Progenitor cell of endocrine pancreas (in vitro differentiated cells): ENCODE measurements around the gene ZNF532. TPM values are rescaled to one million over a fixed set of nuclear protein-coding genes. Genes with fewer than 3 reads are reported as not detected.
"Not testable (repeated sequence)": the region's sequence is repeated elsewhere in the genome, so short reads cannot be mapped to it uniquely, and the experiment has no call there.

Source experiments
- DNase-seq: peaks from one replicate; pipeline ENCODE4 v3.0.0; 2021; ENCODE audit warnings: low spot score; ENCODE audit not compliant: unreplicated experiment
- H3K27ac Mint-ChIP-seq: 2 replicates; pipeline ENCODE4 v1.8.0; 2021; ENCODE audit warnings: mild to moderate bottlenecking, moderate library complexity, mixed read lengths
- H3K27me3 Mint-ChIP-seq: 2 replicates; pipeline ENCODE4 v1.8.0; 2021; ENCODE audit warnings: mixed read lengths
- H3K36me3 Mint-ChIP-seq: 2 replicates; pipeline ENCODE4 v1.8.0; 2022; ENCODE audit warnings: mixed read lengths; ENCODE audit not compliant: insufficient read depth
- H3K4me1 Mint-ChIP-seq: 2 replicates; pipeline ENCODE4 v1.8.0; 2021; ENCODE audit warnings: low read depth, mixed read lengths
- H3K4me3 Mint-ChIP-seq: 2 replicates; pipeline ENCODE4 v1.8.0; 2021; ENCODE audit warnings: low read depth, mild to moderate bottlenecking, moderate library complexity, mixed read lengths
- H3K9me3 Mint-ChIP-seq: 2 replicates; pipeline ENCODE4 v1.8.0; 2021; ENCODE audit warnings: low read depth, mixed read lengths
- total RNA-seq: library from RNA; stranded (reverse); gene quantifications from 2 replicates; pipeline ENCODE4 v1.2.1, GENCODE V29; 2021
- TF ChIP-seq, protein P1 (sequence below): fragments of 200-600 bp; sonication (generic); IDR thresholded peaks from one replicate; pipeline ENCODE4 v1.5.0; 2021; ENCODE audit warnings: antibody characterized with exemption, mild to moderate bottlenecking; ENCODE audit not compliant: unreplicated experiment

ZNF532 gene
- total RNA-seq, 1 donor from 2014 or later, result 190 TPM

DNA sequence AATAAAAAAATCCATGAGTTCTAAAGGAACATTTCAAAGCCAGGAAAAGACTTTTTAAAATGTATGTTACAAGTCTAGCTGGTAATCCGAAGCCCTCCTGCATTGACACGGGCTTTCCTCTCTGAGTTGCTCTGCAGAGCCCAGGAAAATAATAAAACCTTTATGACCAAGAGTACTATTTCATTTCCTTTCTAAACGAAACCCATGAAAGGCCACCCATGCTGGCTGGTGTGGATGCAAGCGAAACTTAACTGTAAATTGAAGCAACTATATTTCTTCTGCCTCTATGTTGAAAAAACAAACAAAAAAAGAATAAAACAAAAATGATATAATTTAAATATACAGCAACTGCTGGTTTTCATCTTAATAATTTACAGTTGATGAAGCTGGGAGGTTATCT, 41.3 kb upstream of the ZNF532 start:
- no peak for DNase-seq
- H3K9me3 Mint-ChIP-seq, result peaks cover 3% of the 10 kb centered on the region
- peaks cover 3% of the 10 kb centered on the region for H3K4me1 Mint-ChIP-seq
- TF ChIP-seq, protein P1, sequence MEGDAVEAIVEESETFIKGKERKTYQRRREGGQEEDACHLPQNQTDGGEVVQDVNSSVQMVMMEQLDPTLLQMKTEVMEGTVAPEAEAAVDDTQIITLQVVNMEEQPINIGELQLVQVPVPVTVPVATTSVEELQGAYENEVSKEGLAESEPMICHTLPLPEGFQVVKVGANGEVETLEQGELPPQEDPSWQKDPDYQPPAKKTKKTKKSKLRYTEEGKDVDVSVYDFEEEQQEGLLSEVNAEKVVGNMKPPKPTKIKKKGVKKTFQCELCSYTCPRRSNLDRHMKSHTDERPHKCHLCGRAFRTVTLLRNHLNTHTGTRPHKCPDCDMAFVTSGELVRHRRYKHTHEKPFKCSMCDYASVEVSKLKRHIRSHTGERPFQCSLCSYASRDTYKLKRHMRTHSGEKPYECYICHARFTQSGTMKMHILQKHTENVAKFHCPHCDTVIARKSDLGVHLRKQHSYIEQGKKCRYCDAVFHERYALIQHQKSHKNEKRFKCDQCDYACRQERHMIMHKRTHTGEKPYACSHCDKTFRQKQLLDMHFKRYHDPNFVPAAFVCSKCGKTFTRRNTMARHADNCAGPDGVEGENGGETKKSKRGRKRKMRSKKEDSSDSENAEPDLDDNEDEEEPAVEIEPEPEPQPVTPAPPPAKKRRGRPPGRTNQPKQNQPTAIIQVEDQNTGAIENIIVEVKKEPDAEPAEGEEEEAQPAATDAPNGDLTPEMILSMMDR, result no peak
- no peak overlapping the region for H3K27ac Mint-ChIP-seq
- peaks cover 3% of the 10 kb centered on the region for H3K27me3 Mint-ChIP-seq
- H3K4me3 Mint-ChIP-seq, result no peak overlapping the region
- no peaks in the 10 kb centered on the region for H3K36me3 Mint-ChIP-seq

DNA sequence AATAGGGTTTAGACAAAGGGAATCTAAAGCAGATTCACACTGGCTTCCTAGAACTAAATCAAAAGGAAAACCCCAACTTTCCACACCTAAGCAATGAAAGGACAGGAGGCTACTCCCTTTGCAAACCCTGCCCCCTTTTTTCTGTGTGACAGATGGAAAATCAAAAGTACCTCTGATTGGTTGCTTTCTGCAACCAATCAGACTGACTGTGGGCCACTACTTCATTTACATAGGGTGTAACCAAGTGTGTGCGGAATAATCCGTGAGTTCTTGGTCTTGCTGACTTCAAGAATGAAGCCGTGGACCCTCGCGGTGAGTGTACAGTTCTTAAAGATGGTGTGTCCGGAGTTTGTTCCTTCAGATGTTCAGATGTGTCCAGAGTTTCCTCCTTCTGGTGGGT, 37.8 kb upstream of the ZNF532 start:
- not testable (repeated sequence) for H3K27ac Mint-ChIP-seq, DNase-seq, H3K36me3 Mint-ChIP-seq, H3K4me3 Mint-ChIP-seq, H3K27me3 Mint-ChIP-seq, H3K4me1 Mint-ChIP-seq, H3K9me3 Mint-ChIP-seq

DNA sequence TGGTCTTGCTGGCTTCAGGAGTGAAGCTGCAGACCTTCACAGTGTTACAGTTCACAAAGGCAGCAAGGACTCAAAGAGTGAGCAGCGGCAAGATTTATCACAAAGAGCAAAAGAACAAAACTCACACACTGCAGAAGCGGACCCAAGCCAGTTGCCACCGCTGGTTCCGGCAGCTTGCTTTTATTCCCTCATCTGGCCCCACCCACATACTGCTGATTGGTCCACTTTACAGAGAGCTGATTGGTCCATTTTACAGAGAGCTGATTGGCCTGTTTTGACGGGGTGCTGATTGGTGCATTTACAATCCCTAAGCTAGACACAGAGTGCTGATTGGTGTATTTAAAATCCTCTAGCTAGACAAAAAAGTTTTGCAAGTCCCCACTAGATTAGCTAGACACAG, 37.2 kb upstream of the ZNF532 start:
- TF ChIP-seq, protein P1, result no peak

DNA sequence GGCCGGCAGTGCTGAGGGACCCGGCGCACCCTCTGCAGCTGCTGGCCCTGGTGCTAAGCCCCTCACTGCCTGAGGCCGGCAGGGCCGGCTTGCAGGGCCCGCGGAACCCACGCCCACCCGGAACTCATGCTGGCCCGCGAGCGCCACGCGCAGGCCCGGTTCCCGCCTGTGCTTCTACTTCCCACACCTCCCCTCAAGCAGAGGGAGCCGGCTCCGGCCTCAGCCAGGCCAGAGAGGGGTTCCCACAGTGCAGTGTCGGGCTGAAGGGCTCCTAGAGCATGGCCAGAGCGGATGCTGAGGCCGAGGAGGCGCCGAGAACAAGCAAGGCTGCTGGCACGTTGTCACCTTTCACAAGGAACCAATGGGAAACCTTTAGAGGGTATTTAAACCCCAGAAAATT, 36.8 kb upstream of the ZNF532 start:
- TF ChIP-seq, protein P1, result no peak
- Mint-ChIP-seq H3K9me3 (peaks cover 8% of the 10 kb centered on the region), H3K4me1 (no peaks in the 10 kb centered on the region), H3K27me3 (no peaks in the 10 kb centered on the region), H3K36me3 (peaks cover 2% of the 10 kb centered on the region), H3K27ac (no peak overlapping the region), H3K4me3 (no peak overlapping the region)
- DNase-seq, result no peak

More for the DNA sequence above, 37.2 kb upstream of the ZNF532 start:
- peaks cover 2% of the 10 kb centered on the region for H3K36me3 Mint-ChIP-seq
- DNase-seq, result no peak
- no peaks in the 10 kb centered on the region for H3K4me1 Mint-ChIP-seq
- H3K9me3 Mint-ChIP-seq, result peaks cover 8% of the 10 kb centered on the region
- H3K4me3 Mint-ChIP-seq, result no peak overlapping the region
- H3K27me3 Mint-ChIP-seq, result no peaks in the 10 kb centered on the region
- no peak overlapping the region for H3K27ac Mint-ChIP-seq

DNA sequence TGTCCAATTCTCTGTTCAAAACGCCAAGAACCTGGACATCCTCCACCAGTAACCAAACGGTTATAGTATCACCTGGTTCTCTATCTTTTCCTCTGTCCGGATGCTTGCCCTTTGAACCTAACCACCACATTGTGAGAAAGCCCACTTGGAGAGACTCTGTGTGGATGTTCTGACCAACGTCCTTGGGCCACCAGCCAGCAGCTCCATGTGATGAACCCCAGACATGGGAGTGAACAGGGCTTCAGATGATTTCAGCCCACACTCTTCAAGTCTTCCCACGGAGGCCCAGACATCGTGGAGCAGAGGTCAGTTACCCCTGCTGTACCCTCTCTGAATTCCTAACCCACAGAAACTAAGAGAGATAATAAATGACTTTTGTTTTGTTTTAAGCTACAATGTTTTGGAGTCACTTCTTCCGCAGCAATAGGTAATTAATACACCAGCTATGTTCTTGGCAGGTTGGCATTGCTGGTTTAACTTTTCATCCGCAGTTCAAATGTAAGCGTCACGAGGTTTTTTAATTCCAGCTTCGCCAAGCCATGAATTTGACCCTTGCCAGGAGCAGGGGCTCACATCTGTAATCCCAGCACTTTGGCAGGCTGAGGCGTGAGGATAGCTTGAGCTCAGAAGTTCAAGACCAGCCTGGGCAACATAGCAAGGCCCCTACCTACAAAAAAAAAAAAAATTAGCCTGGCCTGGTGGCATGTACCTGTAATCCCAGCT, 36.1 kb upstream of the ZNF532 start:
- peaks cover 2% of the 10 kb centered on the region for H3K36me3 Mint-ChIP-seq
- H3K4me3 Mint-ChIP-seq, result no peak overlapping the region
- H3K27me3 Mint-ChIP-seq, result no peaks in the 10 kb centered on the region
- TF ChIP-seq, protein P1, result no peak
- peaks cover 8% of the 10 kb centered on the region for H3K9me3 Mint-ChIP-seq
- H3K27ac Mint-ChIP-seq, result no peak overlapping the region
- DNase-seq, result no peak
- no peaks in the 10 kb centered on the region for H3K4me1 Mint-ChIP-seq

DNA sequence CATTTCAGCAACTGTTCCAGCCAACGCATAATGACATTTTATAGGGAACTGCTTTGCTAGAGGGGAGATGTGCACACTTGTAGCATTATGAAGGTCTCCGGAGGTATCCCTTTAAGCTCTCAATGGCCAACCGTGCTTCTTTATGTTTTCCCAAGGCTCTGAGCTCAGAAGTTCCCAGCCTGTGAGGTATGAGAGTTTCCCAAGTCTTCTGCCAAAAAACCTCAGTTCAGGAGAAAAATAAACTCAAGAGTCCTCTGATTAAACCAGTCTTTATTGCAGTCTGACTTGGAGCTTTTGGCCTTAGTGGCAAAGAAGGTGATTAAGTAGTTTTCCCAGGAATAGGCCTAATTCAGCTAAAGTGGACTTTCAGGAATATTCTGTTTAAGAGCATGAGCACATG, 35.4 kb upstream of the ZNF532 start:
- Mint-ChIP-seq H3K4me3 (no peak overlapping the region), H3K27me3 (no peaks in the 10 kb centered on the region), H3K36me3 (peaks cover 2% of the 10 kb centered on the region), H3K27ac (no peak overlapping the region), H3K9me3 (peaks cover 8% of the 10 kb centered on the region), H3K4me1 (no peaks in the 10 kb centered on the region)
- TF ChIP-seq, protein P1, result no peak
- DNase-seq, result no peak

DNA sequence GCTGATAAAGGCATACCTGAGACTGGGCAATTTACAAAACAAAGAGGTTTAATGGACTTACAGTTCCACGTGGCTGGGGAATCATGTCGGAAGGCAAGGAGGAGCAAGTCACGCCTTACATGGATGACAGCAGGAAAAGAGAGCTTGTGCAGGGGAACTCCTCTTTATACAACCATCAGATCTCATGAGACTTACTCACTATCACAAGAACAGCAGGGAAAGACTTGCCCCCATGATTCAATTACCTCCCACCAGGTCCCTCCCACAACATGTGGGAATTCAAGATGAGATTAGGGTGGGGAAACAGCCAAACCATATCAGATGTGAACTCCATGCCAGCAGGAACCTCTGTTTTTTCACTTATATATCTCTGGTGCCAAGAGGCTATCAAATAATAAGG, 34.8 kb upstream of the ZNF532 start:
- DNase-seq, H3K4me3 Mint-ChIP-seq, H3K36me3 Mint-ChIP-seq, H3K27me3 Mint-ChIP-seq, H3K4me1 Mint-ChIP-seq, H3K27ac Mint-ChIP-seq, H3K9me3 Mint-ChIP-seq: not testable (repeated sequence)
